Effector memory CD4-positive, alpha-beta T cell (primary cell): ENCODE measurements around the gene KSR2.
"Not testable (repeated sequence)": the region's sequence is repeated elsewhere in the genome, so short reads cannot be mapped to it uniquely, and the experiment has no call there.

Experiments
- DNase-seq, 3 donors: peaks; one replicate each; pipeline ENCODE4 v3.0.0-alpha.2; 2020
- H3K27ac ChIP-seq: 2 replicates; pipeline ENCODE4 v1.7.0; 2013; ENCODE audit warnings: mild to moderate bottlenecking, low read length, moderate library complexity; ENCODE audit not compliant: insufficient read depth, poor library complexity, severe bottlenecking
- H3K27me3 ChIP-seq: replicated peaks from 2 replicates; pipeline ENCODE4 v1.7.0; 2013; ENCODE audit warnings: mild to moderate bottlenecking, low read length; ENCODE audit not compliant: insufficient read depth, control insufficient read depth, poor library complexity, severe bottlenecking
- H3K36me3 ChIP-seq: 2 replicates; pipeline ENCODE4 v1.7.0; 2013; ENCODE audit warnings: mild to moderate bottlenecking, low read length, moderate library complexity; ENCODE audit not compliant: control insufficient read depth, insufficient read depth
- H3K4me1 ChIP-seq: 2 replicates; pipeline ENCODE4 v1.7.0; 2013; ENCODE audit warnings: low read length, mild to moderate bottlenecking; ENCODE audit not compliant: control insufficient read depth, insufficient read depth, poor library complexity, severe bottlenecking
- H3K4me3 ChIP-seq: 2 replicates; pipeline ENCODE4 v1.7.0; 2013; ENCODE audit warnings: low read length, low read depth, mild to moderate bottlenecking; ENCODE audit not compliant: insufficient read depth, poor library complexity, severe bottlenecking
- H3K9me3 ChIP-seq: 2 replicates; pipeline ENCODE4 v1.7.0; 2013; ENCODE audit warnings: mild to moderate bottlenecking, low read length, moderate library complexity; ENCODE audit not compliant: control insufficient read depth

Gene KSR2

GRCh38 chr12:117896009-117896408 is 72.8 kb downstream of the KSR2 start:
- no peak overlapping the region for H3K4me3 ChIP-seq
- H3K4me1 ChIP-seq = no peaks in the 10 kb centered on the region
- H3K36me3 ChIP-seq = no peaks in the 10 kb centered on the region
- no peaks in the 10 kb centered on the region for H3K27me3 ChIP-seq
- DNase-seq = no peak
- H3K9me3 ChIP-seq = no peaks in the 10 kb centered on the region
- H3K27ac ChIP-seq = no peak overlapping the region

DNA sequence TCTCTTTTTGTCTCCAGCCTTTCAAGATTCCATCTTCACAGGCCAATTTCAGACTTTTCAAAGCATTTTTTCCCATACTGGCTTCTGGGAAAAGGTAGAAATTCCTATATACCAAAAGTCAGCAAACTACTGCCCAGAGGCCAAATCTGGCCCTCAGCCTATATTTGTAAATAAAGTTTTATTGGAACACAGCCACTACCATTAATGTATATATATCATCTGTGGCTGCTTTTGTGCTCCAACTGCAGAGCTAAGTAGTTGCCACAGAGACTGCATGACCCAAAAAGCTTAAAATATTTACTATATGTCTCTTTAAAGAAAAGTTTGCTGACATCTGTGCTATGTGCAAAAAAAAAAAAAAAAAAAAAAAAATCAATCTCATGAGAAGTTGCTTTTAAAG is 76.3 kb downstream of the KSR2 start:
- no peak overlapping the region for H3K4me3 ChIP-seq

GRCh38 chr12:117891265-117891664 is 77.5 kb downstream of the KSR2 start:
- H3K4me3 ChIP-seq, H3K27ac ChIP-seq, H3K27me3 ChIP-seq, H3K36me3 ChIP-seq, DNase-seq, H3K9me3 ChIP-seq, H3K4me1 ChIP-seq: not testable (repeated sequence)

More for the DNA sequence above, 76.3 kb downstream of the KSR2 start:
- Histone ChIP-seq H3K27ac (no peak overlapping the region), H3K36me3 (no peaks in the 10 kb centered on the region), H3K27me3 (no peaks in the 10 kb centered on the region), H3K4me1 (no peaks in the 10 kb centered on the region), H3K9me3 (no peaks in the 10 kb centered on the region)
- no peak for DNase-seq

DNA sequence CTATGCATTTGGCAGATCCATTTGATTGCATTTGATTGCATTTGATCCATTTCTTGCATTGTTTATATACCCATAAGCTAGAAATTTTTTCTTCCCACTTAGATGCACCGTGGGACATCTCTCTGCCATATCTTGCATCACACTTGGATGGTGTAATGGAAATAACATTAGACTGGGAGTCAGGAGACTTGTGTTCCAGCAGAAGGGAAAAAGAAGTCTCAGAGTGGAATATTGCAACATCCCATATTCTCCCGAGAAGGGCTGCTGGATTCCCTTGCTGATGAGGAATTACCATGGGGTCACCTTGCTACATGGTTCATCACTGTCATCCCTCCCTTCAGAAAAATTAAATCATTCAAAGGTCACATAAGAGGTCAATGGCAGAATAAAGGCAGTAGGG is 78.1 kb downstream of the KSR2 start:
- DNase-seq = no peak

DNA sequence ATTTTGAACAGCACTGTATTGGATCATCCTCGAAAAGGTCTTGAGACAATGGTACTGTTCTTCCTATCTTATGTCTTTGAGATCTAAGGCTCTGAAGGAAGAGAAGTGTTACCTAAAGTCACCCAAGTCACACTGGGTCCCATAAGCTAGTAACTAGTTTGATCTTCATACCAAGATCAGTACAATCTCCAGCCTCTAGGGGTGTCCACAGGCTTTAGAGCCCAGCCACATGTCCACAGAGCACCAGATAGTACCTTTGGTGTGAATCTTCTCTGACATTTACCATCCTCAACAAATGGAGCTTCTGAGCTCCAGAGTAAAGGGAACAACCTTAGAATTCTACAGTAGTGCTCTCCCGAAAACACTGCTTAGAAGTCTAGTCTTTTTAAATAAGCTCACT is 78.7 kb downstream of the KSR2 start:
- Histone ChIP-seq H3K4me1 (no peaks in the 10 kb centered on the region), H3K4me3 (no peak overlapping the region), H3K36me3 (no peaks in the 10 kb centered on the region), H3K9me3 (no peaks in the 10 kb centered on the region), H3K27me3 (no peaks in the 10 kb centered on the region), H3K27ac (no peak overlapping the region)
- no peak for DNase-seq

More for the DNA sequence above, 78.1 kb downstream of the KSR2 start:
- H3K27me3 ChIP-seq = no peaks in the 10 kb centered on the region
- no peak overlapping the region for H3K27ac ChIP-seq
- no peaks in the 10 kb centered on the region for H3K36me3 ChIP-seq
- no peaks in the 10 kb centered on the region for H3K9me3 ChIP-seq
- H3K4me1 ChIP-seq = no peaks in the 10 kb centered on the region
- H3K4me3 ChIP-seq = no peak overlapping the region

- H3K27me3 ChIP-seq = no peaks in the 10 kb centered on the region
Observed at GRCh38 chr12:117889098-117889497, 79.7 kb downstream of the KSR2 start.

DNA sequence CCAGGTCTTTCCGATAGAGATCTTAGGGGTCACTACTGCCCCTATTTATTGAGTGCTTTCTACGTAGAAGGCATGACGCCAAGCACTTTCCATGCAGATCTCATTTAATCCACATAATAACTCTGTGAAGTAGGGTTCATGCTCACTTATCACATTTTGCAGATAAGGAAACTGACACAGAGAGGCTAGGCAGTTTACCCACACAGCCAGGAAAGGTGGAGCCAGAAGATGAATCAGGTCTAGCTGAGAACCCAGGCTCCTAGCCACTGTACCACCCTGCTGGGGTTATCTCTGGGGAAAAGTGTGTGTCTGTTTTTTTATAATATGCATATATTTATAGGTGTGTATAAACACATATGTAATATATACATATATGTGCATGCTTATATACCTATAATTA is 83.6 kb downstream of the KSR2 start:
- Histone ChIP-seq H3K27me3 (no peaks in the 10 kb centered on the region), H3K9me3 (no peaks in the 10 kb centered on the region), H3K27ac (no peak overlapping the region)

More at GRCh38 chr12:117889098-117889497, 79.7 kb downstream of the KSR2 start:
- Histone ChIP-seq H3K27ac (no peak overlapping the region), H3K4me1 (no peaks in the 10 kb centered on the region), H3K9me3 (no peaks in the 10 kb centered on the region), H3K4me3 (no peak overlapping the region), H3K36me3 (no peaks in the 10 kb centered on the region)
- DNase-seq = no peak

DNA sequence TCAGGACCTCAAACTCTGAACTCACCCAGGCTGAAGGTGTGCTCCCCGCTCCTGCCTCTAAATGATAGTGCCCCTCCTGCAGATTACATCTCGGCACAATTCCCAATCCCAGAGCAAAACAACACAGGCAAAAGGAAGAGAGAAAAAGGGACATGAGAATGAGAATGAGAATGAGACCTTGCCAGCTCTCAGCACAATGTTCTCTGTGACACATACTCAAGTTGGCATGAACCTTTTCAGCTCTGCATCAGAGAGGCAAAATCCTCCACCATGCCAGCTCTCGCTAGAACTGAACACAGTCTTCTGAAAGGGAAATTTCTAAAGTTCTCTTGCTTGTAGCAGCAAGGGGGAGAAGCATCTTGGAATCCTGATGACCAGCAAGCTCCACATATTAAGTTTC is 84.6 kb downstream of the KSR2 start:
- H3K36me3 ChIP-seq = no peaks in the 10 kb centered on the region
- H3K9me3 ChIP-seq = no peaks in the 10 kb centered on the region
- H3K27ac ChIP-seq = no peak overlapping the region
- H3K4me3 ChIP-seq = no peak overlapping the region
- no peaks in the 10 kb centered on the region for H3K4me1 ChIP-seq
- no peaks in the 10 kb centered on the region for H3K27me3 ChIP-seq
- no peak for DNase-seq

More for the DNA sequence above, 83.6 kb downstream of the KSR2 start:
- DNase-seq = no peak
- Histone ChIP-seq H3K4me3 (no peak overlapping the region), H3K4me1 (no peaks in the 10 kb centered on the region), H3K36me3 (no peaks in the 10 kb centered on the region)

- Histone ChIP-seq H3K4me3 (no peak overlapping the region), H3K9me3 (no peaks in the 10 kb centered on the region), H3K27me3 (no peaks in the 10 kb centered on the region), H3K36me3 (no peaks in the 10 kb centered on the region), H3K4me1 (no peaks in the 10 kb centered on the region), H3K27ac (no peak overlapping the region)
- no peak for DNase-seq
Observed at GRCh38 chr12:117882603-117883184, 86.1 kb downstream of the KSR2 start.

DNA sequence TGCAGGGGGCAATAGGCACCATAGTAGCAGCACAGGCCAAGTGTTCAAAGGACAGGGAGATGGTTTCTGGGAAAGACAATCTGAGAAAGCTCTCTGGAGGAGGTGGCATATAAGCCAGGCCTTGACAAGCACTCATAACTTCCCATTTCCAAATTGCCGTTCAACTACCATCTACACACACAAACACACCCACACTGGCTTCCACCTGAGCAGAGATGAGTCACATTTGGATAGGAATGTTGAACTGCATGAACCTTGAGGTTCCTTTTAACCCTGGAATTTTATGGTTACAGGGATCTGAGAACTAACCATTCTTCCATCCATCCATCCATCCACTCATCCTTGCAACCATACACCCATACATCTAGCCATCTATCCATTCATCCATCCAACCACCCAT is 86.6 kb downstream of the KSR2 start:
- H3K9me3 ChIP-seq = no peaks in the 10 kb centered on the region
- no peaks in the 10 kb centered on the region for H3K4me1 ChIP-seq
- no peak overlapping the region for H3K4me3 ChIP-seq
- H3K36me3 ChIP-seq = no peaks in the 10 kb centered on the region
- H3K27me3 ChIP-seq = no peaks in the 10 kb centered on the region
- DNase-seq = no peak
- H3K27ac ChIP-seq = no peak overlapping the region
